ENCODE measurements around the gene SLC47A2.

GRCh38 chr17:19703828-19704613 lies 12.4 kb downstream of the SLC47A2 start:
- TF ChIP-seq CTCF (IDR thresholded peaks at IDR 0.05) (no peak), ZFX (IDR thresholded peaks at IDR 0.05; ENCODE audit: borderline replicate concordance) (no peak)
